Measurements from ENCODE around the gene MSL1. TPM values are rescaled to one million over a fixed set of nuclear protein-coding genes. Genes with fewer than 3 reads are reported as not detected.
"Not testable (repeated sequence)": the region's sequence is repeated elsewhere in the genome, so short reads cannot be mapped to it uniquely, and the experiment has no call there.

MSL1 gene
- total and polyA plus RNA-seq, 10 donors = 52.6 to 154 (median 120) TPM

DNA sequence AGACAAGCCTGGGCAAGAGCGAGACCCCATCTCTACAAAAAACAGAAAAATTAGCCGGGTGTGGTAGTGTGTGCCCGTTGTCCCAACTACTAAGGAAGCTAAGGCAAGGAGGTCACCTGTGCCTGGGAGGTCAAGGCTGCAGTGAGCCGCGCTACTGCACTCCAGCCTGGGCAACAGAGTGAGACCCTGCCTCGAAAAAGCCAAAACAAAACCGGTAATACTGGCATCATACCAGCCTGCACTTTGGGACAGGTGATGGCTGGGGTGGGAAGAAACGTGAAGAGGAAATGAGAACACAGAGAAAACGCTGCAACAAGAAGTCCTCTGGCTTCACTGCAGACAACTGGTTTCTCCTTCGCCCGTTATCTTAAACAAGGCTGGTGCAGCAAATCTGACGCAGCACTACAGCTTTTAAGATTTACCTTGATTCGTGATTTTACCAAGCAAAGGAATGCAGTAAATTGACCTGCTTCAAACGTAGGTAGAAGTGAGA is 17.8 kb downstream of the MSL1 start:
- peak; percentile 78 for DNase-seq
- peaks cover 0 to 74% (median 43%) of the 10 kb centered on the region in 6 donors for H3K36me3 ChIP-seq
- peak overlapping the region; percentile 91 to 100 (median 98) for H3K27ac ChIP-seq
- WGBS, 5 donors = 14 to 20% (median 16%) methylated on average over 14 of the region's 14 CpGs
- TF ChIP-seq, protein P1, sequence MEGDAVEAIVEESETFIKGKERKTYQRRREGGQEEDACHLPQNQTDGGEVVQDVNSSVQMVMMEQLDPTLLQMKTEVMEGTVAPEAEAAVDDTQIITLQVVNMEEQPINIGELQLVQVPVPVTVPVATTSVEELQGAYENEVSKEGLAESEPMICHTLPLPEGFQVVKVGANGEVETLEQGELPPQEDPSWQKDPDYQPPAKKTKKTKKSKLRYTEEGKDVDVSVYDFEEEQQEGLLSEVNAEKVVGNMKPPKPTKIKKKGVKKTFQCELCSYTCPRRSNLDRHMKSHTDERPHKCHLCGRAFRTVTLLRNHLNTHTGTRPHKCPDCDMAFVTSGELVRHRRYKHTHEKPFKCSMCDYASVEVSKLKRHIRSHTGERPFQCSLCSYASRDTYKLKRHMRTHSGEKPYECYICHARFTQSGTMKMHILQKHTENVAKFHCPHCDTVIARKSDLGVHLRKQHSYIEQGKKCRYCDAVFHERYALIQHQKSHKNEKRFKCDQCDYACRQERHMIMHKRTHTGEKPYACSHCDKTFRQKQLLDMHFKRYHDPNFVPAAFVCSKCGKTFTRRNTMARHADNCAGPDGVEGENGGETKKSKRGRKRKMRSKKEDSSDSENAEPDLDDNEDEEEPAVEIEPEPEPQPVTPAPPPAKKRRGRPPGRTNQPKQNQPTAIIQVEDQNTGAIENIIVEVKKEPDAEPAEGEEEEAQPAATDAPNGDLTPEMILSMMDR (IDR thresholded peaks at IDR 0.05 in 8 of 11, conservative IDR thresholded peaks at IDR 0.05 in 3 of 11) = no peak
- no peak for TF ChIP-seq POLR2AphosphoS5 (IDR thresholded peaks at IDR 0.05)
- TF ChIP-seq POLR2A (IDR thresholded peaks at IDR 0.05) = no peak
- H3K4me3 ChIP-seq = peak overlapping the region; percentile 32 to 91 (median 60)
- H3K4me1 ChIP-seq = peaks cover 18 to 84% (median 39%) of the 10 kb centered on the region in 6 donors
- intact Hi-C loops (cut with DNase I; ENCODE audit: low total_unique reads) = no loop called here
- H3K9me3 ChIP-seq = no peaks in the 10 kb centered on the region
- H3K27me3 ChIP-seq (replicated peaks in 1 of 7) = no peaks in the 10 kb centered on the region

DNA sequence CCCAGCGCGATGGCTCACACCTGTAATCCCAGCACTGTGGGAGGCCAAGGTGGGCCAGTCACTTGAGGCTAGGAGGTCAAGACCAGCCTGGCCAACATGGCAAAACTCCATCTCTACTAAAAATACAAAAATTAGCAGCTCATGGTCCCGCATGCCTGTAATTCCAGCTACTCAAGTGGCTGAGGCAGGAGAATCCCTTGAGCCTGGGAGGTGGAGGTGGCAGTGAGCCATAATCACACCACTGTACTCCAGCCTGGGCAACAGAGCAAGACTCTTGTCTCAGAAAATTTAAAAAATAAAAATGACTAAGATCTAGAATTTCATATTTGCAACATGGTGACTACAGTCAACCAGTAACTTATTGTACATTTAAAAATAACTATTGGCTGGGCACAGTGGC is 21.4 kb downstream of the MSL1 start:
- WGBS, 5 donors = 91 to 99% (median 97%) methylated on average over 3 of the region's 3 CpGs
- Histone ChIP-seq H3K36me3 (peaks cover 0 to 72% (median 41%) of the 10 kb centered on the region in 6 donors), H3K4me1 (peaks cover 18 to 87% (median 50%) of the 10 kb centered on the region in 6 donors)
- H3K4me3 ChIP-seq; intact Hi-C loops (cut with DNase I; ENCODE audit: low total_unique reads); H3K27me3 ChIP-seq (replicated peaks in 1 of 7); H3K27ac ChIP-seq; DNase-seq; H3K9me3 ChIP-seq: not testable (repeated sequence)

DNA sequence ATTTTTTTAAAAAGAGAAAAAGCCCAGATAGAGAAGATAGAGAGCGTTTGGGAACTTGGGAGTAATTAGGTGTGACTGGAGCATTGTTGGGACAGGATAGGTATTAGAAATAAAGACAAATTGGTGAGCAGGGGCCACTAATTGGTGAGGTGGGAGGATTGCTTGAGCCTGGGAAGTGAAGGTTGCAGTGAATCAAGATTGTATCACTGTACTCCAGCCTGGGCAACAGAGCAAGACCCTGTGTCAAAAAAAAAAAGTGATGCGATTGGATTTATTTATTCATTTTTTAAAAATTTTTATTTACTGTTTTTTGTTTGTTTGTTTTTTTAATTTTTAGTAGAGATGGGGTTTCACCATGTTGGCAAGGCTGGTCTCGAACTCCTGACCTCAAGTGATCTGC is 23.7 kb downstream of the MSL1 start:
- intact Hi-C loops (cut with DNase I; ENCODE audit: low total_unique reads) = no loop called here
- Histone ChIP-seq H3K27ac (no peak overlapping the region), H3K27me3 (replicated peaks in 1 of 7) (no peaks in the 10 kb centered on the region), H3K4me1 (peaks cover 10 to 93% (median 47%) of the 10 kb centered on the region in 6 donors), H3K4me3 (no peak overlapping the region), H3K9me3 (no peaks in the 10 kb centered on the region), H3K36me3 (peaks cover 0 to 93% (median 56%) of the 10 kb centered on the region in 6 donors)
- TF ChIP-seq POLR2AphosphoS5 (IDR thresholded peaks at IDR 0.05) (no peak), POLR2A (IDR thresholded peaks at IDR 0.05) (no peak)
- TF ChIP-seq, protein P1 (IDR thresholded peaks at IDR 0.05 in 8 of 11, conservative IDR thresholded peaks at IDR 0.05 in 3 of 11) = no peak
- DNase-seq = no peak
- 92 to 99% (median 97%) methylated on average over 3 of the region's 3 CpGs for whole genome bisulfite sequencing, 5 donors

DNA sequence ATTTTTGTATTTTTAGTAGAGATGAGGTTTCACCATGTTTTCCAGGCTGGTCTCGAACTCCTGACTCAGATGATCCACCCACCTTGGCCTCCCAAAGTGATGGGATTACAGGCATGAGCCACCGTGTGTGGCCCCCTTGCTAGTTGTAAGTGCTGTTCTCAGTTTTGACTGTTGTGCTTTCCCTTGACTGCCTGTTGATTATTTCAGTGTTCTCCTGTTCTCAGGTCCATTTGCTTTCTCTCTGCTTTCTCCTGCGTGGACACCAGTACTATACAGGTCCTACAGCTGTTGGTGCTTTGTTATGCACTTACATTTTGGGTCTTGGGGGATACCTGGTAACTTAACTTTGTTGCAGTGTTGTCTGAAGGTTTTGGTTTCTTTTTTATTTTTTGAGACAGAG is 26.8 kb downstream of the MSL1 start:
- Histone ChIP-seq H3K27ac (peak overlapping the region in 3 of 8 donors; percentile 8 to 24 (median 16)), H3K4me3 (no peak overlapping the region), H3K4me1 (peaks cover 9 to 94% (median 55%) of the 10 kb centered on the region in 6 donors), H3K27me3 (replicated peaks in 1 of 7) (no peaks in the 10 kb centered on the region), H3K9me3 (no peaks in the 10 kb centered on the region), H3K36me3 (peaks cover 0 to 100% (median 59%) of the 10 kb centered on the region in 6 donors)
- no peak for DNase-seq
- intact Hi-C loops (cut with DNase I; ENCODE audit: low total_unique reads) = no loop called here
- TF ChIP-seq, protein P1 (IDR thresholded peaks at IDR 0.05 in 8 of 11, conservative IDR thresholded peaks at IDR 0.05 in 3 of 11) = no peak
- no peak for TF ChIP-seq POLR2AphosphoS5 (IDR thresholded peaks at IDR 0.05)
- no peak for TF ChIP-seq POLR2A (IDR thresholded peaks at IDR 0.05)
- WGBS, 5 donors = 87 to 95% (median 91%) methylated on average over 3 of the region's 3 CpGs
